HCT116 (cell line): ENCODE measurements around the gene KCNIP4. TPM values are rescaled to one million over a fixed set of nuclear protein-coding genes. Genes with fewer than 3 reads are reported as not detected.

Source experiments
- ATAC-seq: fragments of 200-7000 bp; cut with Tn5 transposase; 2 replicates; pipeline ENCODE4 v1.9.1; 2020; ENCODE audit warnings: mild to moderate bottlenecking, moderate library complexity
- BruUV-seq: library from RNA; stranded (reverse); fragments of 400-500 nt; replicated peaks from 2 replicates; lab custom pipeline; 2021; lab: Mats Ljungman, UMichigan
- CTCF ChIA-PET: fragments of 300-600 bp; sonication (Branson Sonifier 250); formaldehyde crosslinking; loops from one replicate; lab custom pipeline; 2021; ENCODE audit warnings: antibody characterized with exemption; lab: Charles Lee
- POLR2A ChIA-PET: fragments of 300-600, 350-600 bp; sonication (Branson Sonifier 250); formaldehyde crosslinking; loops from one replicate; lab custom pipeline; 2021; ENCODE audit warnings: antibody characterized with exemption; lab: Charles Lee
- RAD21 ChIA-PET, 2 experiments: fragments of 300-600 bp; sonication (Branson Sonifier 250); formaldehyde crosslinking; loops; one replicate each; lab custom pipeline; 2023; ENCODE audit warnings: low total read pairs in 2 of 2; ENCODE audit not compliant: uncharacterized antibody in 2 of 2, unreplicated experiment in 2 of 2, low non-redundant PET in 1 of 2; lab: Charles Lee
- DNase-seq: peaks from one replicate; pipeline ENCODE4 v3.0.0-alpha.2; 2010; ENCODE audit warnings: low read depth, low spot score
- H2AFZ ChIP-seq: fragments of 200-600 bp; shearing (Covaris generic), sonication (generic); 2 replicates; pipeline ENCODE4 v1.6.1; 2017; ENCODE audit warnings: low read depth, mixed run types, mixed read lengths, antibody characterized with exemption, low read length; ENCODE audit not compliant: poor library complexity, severe bottlenecking
- H3K27ac ChIP-seq: 2 replicates; pipeline ENCODE4 v1.5.1; 2012; ENCODE audit warnings: low read depth, low read length
- H3K27me3 ChIP-seq: fragments of 200-600 bp; sonication (generic); 2 replicates; pipeline ENCODE4 v1.6.1; 2016; ENCODE audit warnings: mixed run types, low read length, mixed read lengths; ENCODE audit not compliant: insufficient read depth
- H3K36me3 ChIP-seq, 2 experiments: fragments of 200-500 bp in 1 of 2; fragments of 200-600 bp in 1 of 2; sonication (Bioruptor generic) in 1 of 2; sonication (generic) in 1 of 2; 2 replicates each; pipeline versions ENCODE4 v1.5.1 to v1.6.1; 2014 to 2016; ENCODE audit warnings: low read length in 2 of 2, inconsistent platforms in 1 of 2, mixed read lengths in 1 of 2, mixed run types in 1 of 2; ENCODE audit not compliant: insufficient read depth in 2 of 2, control insufficient read depth in 1 of 2
- H3K4me1 ChIP-seq, 2 experiments: fragments of 200-600 bp in 1 of 2; sonication (generic) in 1 of 2; 2 replicates each; pipeline versions ENCODE4 v1.5.1 to v1.6.1; 2012 to 2017; ENCODE audit warnings: low read length in 2 of 2, inconsistent platforms in 1 of 2, mild to moderate bottlenecking in 1 of 2, mixed read lengths in 1 of 2, mixed run types in 1 of 2, moderate library complexity in 1 of 2; ENCODE audit not compliant: insufficient read depth in 2 of 2, control insufficient read depth in 1 of 2
- H3K4me2 ChIP-seq: fragments of 200-600 bp; sonication (generic); 2 replicates; pipeline ENCODE4 v1.6.1; 2017; ENCODE audit warnings: mixed run types, low read length, mixed read lengths
- H3K4me3 ChIP-seq, 2 experiments: fragments of 200-600 bp in 1 of 2; sonication (generic) in 1 of 2; replicated peaks in 1 of 2; 2 replicates each; pipeline ENCODE4 v1.5.1; 2011 to 2016; ENCODE audit warnings: low read length in 2 of 2, control low read depth in 1 of 2, low read depth in 1 of 2, mild to moderate bottlenecking in 1 of 2, mixed read lengths in 1 of 2, mixed run types in 1 of 2
- H3K79me2 ChIP-seq: fragments of 200-600 bp; sonication (generic); 2 replicates; pipeline ENCODE4 v1.6.1; 2017; ENCODE audit warnings: mild to moderate bottlenecking, mixed run types, low read length, moderate library complexity, mixed read lengths; ENCODE audit not compliant: insufficient read depth
- H3K9ac ChIP-seq: fragments of 200-600 bp; sonication (generic); 2 replicates; pipeline ENCODE4 v1.6.1; 2016; ENCODE audit warnings: low read length, mixed read lengths
- H3K9me2 ChIP-seq: fragments of 200-600 bp; sonication (generic), shearing (Covaris generic); 2 replicates; pipeline ENCODE4 v1.6.1; 2017; ENCODE audit warnings: mixed run types, mild to moderate bottlenecking, moderate library complexity; ENCODE audit not compliant: insufficient read depth
- H3K9me3 ChIP-seq, 2 experiments: fragments of 200-500 bp in 1 of 2; fragments of 200-600 bp in 1 of 2; sonication (Bioruptor generic) in 1 of 2; sonication (generic) in 1 of 2; 2 replicates each; pipeline ENCODE4 v1.6.1; 2014 to 2017; ENCODE audit warnings: low read length in 2 of 2, mixed read lengths in 2 of 2, inconsistent platforms in 1 of 2, low read depth in 1 of 2, mild to moderate bottlenecking in 1 of 2, mixed run types in 1 of 2, moderate library complexity in 1 of 2; ENCODE audit not compliant: control insufficient read depth in 1 of 2, insufficient read depth in 1 of 2
- H4K20me1 ChIP-seq: fragments of 200-600 bp; sonication (generic), shearing (Covaris generic); 2 replicates; pipeline ENCODE4 v1.6.1; 2017; ENCODE audit warnings: mixed run types, mild to moderate bottlenecking, moderate library complexity; ENCODE audit not compliant: insufficient read depth
- CBX3 ChIP-seq: IDR thresholded peaks from 2 replicates; pipeline ENCODE4 v1.6.1; 2012; ENCODE audit warnings: low read depth
- EGR1 ChIP-seq: IDR thresholded peaks from 2 replicates; pipeline ENCODE4 v1.6.1; 2012; ENCODE audit warnings: low read depth
- EZH2phosphoT487 ChIP-seq: fragments of 200-600 bp; IDR thresholded peaks from 2 replicates; pipeline ENCODE4 v1.6.1; 2018; ENCODE audit warnings: antibody characterized with exemption, borderline replicate concordance
- FOSL1 ChIP-seq: IDR thresholded peaks from 2 replicates; pipeline ENCODE4 v1.6.1; 2012; ENCODE audit warnings: low read depth
- JUND ChIP-seq: IDR thresholded peaks from 2 replicates; pipeline ENCODE4 v1.6.1; 2012
- POLR2A ChIP-seq: IDR thresholded peaks from 2 replicates; pipeline ENCODE4 v1.7.0; 2011; ENCODE audit warnings: borderline replicate concordance; ENCODE audit not compliant: insufficient read depth, insufficient read length; ENCODE audit errors: extremely low read depth
- POLR2AphosphoS5 ChIP-seq: IDR thresholded peaks from 2 replicates; pipeline ENCODE4 v1.6.1; 2011; ENCODE audit warnings: mild to moderate bottlenecking, low read depth, low read length, moderate library complexity
- RAD21 ChIP-seq: IDR thresholded peaks from 2 replicates; pipeline ENCODE4 v1.6.1; 2012; ENCODE audit warnings: low read depth, mild to moderate bottlenecking
- SIN3A ChIP-seq: IDR thresholded peaks from 2 replicates; pipeline ENCODE4 v1.6.1; 2012; ENCODE audit warnings: low read depth
- SP1 ChIP-seq: IDR thresholded peaks from 2 replicates; pipeline ENCODE4 v1.6.1; 2012; ENCODE audit warnings: low read depth
- SRF ChIP-seq: IDR thresholded peaks from 2 replicates; pipeline ENCODE4 v1.6.1; 2012; ENCODE audit warnings: low read depth
- ZFX ChIP-seq: fragments of 450-650 bp; IDR thresholded peaks from 2 replicates; pipeline ENCODE4 v1.6.1; 2017
- ZNF274 ChIP-seq: fragments of 200-500 bp; sonication (Bioruptor generic); IDR thresholded peaks from 2 replicates; pipeline ENCODE4 v1.6.1; 2014; ENCODE audit warnings: mild to moderate bottlenecking, low read depth, low read length, inconsistent platforms
- intact Hi-C: fragments of 100-400 bp; cut with micrococcal nuclease; formaldehyde crosslinking; loops from 2 replicates; pipeline ENCODE4 v1.10.0; 2022
- total RNA-seq: library from RNA; stranded (reverse); gene quantifications from one replicate; pipeline ENCODE4 v1.2.1, GENCODE V29; 2021; ENCODE audit not compliant: unreplicated experiment
- TF ChIP-seq, protein P1 (sequence below): IDR thresholded peaks from 2 replicates; pipeline ENCODE4 v1.6.1; 2012; ENCODE audit warnings: low read depth
- TF ChIP-seq, protein P2 (sequence below): IDR thresholded peaks from 2 replicates; pipeline ENCODE4 v1.6.1; 2012
- TF ChIP-seq, protein P3 (sequence below): IDR thresholded peaks from 2 replicates; pipeline ENCODE4 v1.6.1; 2012
- TF ChIP-seq, protein P4 (sequence below), 3 experiments: fragments of 200-600 bp in 1 of 3; sonication (generic) in 1 of 3; IDR thresholded peaks in 2 of 3; conservative IDR thresholded peaks in 1 of 3; 2 replicates each; pipeline ENCODE4 v1.5.1; 2012 to 2017; ENCODE audit warnings: low read depth in 2 of 3, low read length in 2 of 3, antibody characterized with exemption in 1 of 3, borderline replicate concordance in 1 of 3, control low read depth in 1 of 3, mild to moderate bottlenecking in 1 of 3, mixed read lengths in 1 of 3, mixed run types in 1 of 3, moderate library complexity in 1 of 3; ENCODE audit not compliant: insufficient read depth in 1 of 3

The KCNIP4 gene
- total RNA-seq, 1 experiment from 2014 or later: not detected

DNA sequence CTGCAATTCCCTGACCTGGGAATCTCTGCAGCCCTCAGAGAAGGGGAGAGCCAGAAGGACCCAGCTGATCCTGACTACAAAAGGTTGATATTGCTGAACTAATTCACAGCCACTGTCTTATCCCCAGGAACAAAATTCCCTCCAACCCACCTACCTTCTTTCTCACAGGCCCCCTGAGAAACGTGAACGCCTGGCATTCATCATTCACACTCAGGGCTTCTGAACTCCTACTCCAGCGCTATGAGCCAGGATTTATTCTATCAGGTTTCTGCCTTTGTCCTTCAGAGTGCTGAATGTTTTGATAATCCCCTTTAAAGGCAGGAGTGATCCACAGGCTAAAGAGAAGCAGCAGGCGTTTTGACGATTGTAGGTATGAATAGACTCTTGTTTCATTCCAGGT is 76.5 kb downstream of the KCNIP4 start:
- Histone ChIP-seq H3K9me2 (no peaks in the 10 kb centered on the region), H3K4me2 (no peak overlapping the region), H3K4me1 (no peaks in the 10 kb centered on the region), H4K20me1 (no peaks in the 10 kb centered on the region), H3K9me3 (peaks cover 0 to 3% of the 10 kb centered on the region in 2 experiments; a peak in 1 of 4 replicates), H3K27me3 (no peaks in the 10 kb centered on the region), H3K27ac (no peak overlapping the region), H3K79me2 (no peaks in the 10 kb centered on the region), H3K36me3 (no peaks in the 10 kb centered on the region), H3K9ac (no peak overlapping the region)
- intact Hi-C loops: no loop called here
- RAD21 ChIA-PET: no interaction called here
- BruUV-seq: no TSS peak
- CTCF ChIA-PET: no interaction called here
- no peak for DNase-seq
- no peak for ATAC-seq
- TF ChIP-seq POLR2A (no peak), FOSL1 (no peak), SP1 (no peak), JUND (no peak), ZNF274 (no peak), EZH2phosphoT487 (no peak), SIN3A (no peak), ZFX (no peak), EGR1 (no peak), POLR2AphosphoS5 (no peak), RAD21 (no peak), SRF (no peak), CBX3 (no peak)
- TF ChIP-seq, protein P1, sequence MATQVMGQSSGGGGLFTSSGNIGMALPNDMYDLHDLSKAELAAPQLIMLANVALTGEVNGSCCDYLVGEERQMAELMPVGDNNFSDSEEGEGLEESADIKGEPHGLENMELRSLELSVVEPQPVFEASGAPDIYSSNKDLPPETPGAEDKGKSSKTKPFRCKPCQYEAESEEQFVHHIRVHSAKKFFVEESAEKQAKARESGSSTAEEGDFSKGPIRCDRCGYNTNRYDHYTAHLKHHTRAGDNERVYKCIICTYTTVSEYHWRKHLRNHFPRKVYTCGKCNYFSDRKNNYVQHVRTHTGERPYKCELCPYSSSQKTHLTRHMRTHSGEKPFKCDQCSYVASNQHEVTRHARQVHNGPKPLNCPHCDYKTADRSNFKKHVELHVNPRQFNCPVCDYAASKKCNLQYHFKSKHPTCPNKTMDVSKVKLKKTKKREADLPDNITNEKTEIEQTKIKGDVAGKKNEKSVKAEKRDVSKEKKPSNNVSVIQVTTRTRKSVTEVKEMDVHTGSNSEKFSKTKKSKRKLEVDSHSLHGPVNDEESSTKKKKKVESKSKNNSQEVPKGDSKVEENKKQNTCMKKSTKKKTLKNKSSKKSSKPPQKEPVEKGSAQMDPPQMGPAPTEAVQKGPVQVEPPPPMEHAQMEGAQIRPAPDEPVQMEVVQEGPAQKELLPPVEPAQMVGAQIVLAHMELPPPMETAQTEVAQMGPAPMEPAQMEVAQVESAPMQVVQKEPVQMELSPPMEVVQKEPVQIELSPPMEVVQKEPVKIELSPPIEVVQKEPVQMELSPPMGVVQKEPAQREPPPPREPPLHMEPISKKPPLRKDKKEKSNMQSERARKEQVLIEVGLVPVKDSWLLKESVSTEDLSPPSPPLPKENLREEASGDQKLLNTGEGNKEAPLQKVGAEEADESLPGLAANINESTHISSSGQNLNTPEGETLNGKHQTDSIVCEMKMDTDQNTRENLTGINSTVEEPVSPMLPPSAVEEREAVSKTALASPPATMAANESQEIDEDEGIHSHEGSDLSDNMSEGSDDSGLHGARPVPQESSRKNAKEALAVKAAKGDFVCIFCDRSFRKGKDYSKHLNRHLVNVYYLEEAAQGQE: no peak
- TF ChIP-seq, protein P2, sequence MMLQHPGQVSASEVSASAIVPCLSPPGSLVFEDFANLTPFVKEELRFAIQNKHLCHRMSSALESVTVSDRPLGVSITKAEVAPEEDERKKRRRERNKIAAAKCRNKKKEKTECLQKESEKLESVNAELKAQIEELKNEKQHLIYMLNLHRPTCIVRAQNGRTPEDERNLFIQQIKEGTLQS: no peak
- TF ChIP-seq, protein P3, sequence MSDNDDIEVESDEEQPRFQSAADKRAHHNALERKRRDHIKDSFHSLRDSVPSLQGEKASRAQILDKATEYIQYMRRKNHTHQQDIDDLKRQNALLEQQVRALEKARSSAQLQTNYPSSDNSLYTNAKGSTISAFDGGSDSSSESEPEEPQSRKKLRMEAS: no peak
- TF ChIP-seq, protein P4, sequence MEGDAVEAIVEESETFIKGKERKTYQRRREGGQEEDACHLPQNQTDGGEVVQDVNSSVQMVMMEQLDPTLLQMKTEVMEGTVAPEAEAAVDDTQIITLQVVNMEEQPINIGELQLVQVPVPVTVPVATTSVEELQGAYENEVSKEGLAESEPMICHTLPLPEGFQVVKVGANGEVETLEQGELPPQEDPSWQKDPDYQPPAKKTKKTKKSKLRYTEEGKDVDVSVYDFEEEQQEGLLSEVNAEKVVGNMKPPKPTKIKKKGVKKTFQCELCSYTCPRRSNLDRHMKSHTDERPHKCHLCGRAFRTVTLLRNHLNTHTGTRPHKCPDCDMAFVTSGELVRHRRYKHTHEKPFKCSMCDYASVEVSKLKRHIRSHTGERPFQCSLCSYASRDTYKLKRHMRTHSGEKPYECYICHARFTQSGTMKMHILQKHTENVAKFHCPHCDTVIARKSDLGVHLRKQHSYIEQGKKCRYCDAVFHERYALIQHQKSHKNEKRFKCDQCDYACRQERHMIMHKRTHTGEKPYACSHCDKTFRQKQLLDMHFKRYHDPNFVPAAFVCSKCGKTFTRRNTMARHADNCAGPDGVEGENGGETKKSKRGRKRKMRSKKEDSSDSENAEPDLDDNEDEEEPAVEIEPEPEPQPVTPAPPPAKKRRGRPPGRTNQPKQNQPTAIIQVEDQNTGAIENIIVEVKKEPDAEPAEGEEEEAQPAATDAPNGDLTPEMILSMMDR (IDR thresholded peaks at IDR 0.05 in 2 of 3, conservative IDR thresholded peaks at IDR 0.05 in 1 of 3; ENCODE audit: borderline replicate concordance in 1 of 3, insufficient read depth in 1 of 3, low read depth in 2 of 3, low read length in 2 of 3): no peak
- TF ChIP-seq, all 23 proteins: peak for 0
- POLR2A ChIA-PET: no interaction called here
- Histone ChIP-seq H3K4me3 (no peak overlapping the region), H2AFZ (no peak overlapping the region)
